ENCODE results near the gene ACOT4.
"Not testable (repeated sequence)": the region's sequence is repeated elsewhere in the genome, so short reads cannot be mapped to it uniquely, and the experiment has no call there.

Gene ACOT4

DNA sequence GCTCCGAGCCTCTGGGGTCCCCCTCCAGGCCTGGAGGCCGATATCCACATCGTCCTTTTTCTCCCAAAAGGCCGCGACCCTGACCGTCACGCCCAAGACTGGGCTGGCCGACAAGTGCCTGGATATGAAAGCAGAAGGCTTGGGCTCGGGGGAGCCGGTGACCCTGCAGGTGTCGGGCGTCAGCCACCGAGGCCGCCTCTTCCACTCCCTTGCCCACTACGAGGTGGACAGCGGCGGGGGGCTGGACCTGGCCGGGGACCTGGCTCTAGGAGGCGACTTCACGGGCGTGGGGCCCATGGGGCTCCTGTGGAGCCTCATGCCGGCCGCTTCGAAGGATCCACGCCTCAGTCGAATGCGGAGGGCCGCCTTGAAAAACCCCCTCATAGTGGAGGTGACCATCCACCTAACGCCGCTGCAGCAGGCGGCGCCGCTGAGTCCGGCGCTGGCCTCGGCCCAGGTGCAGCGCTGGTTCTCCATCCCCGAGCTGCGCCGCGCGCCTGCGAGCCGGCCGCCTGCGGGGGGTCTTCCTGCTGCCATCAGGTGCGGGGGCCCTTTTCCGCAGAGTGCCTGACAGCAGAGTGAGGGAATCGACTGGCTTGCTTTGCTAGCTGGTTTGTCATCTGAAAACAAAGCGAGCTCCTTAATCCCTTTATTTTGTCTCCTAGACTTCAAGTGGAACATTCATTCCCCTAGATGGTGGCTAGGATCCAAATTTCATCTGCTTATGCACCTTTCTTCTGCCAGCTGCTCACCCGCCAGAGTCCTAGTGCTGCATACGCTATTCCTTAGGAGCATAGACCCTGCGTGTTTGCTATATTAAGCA, 42.5 kb downstream of the ACOT4 start:
- H3K27ac ChIP-seq (ENCODE audit: low read length): peak overlapping the region; percentile 11
- H3K27me3 ChIP-seq (ENCODE audit: control insufficient read depth in 1 of 2, insufficient read depth in 2 of 2, low read length in 2 of 2): no peaks in the 10 kb centered on the region
- H3K9ac ChIP-seq (ENCODE audit: low read length in 2 of 2): peak overlapping the region; percentile 58 to 72
- no peaks in the 10 kb centered on the region for H3K9me3 ChIP-seq (ENCODE audit: control insufficient read depth in 2 of 2, low read length in 2 of 2)
- H3K36me3 ChIP-seq (ENCODE audit: control insufficient read depth in 2 of 2, insufficient read depth in 2 of 2, low read length in 2 of 2): no peaks in the 10 kb centered on the region
- H3K4me3 ChIP-seq (ENCODE audit: low read length in 2 of 2): peak overlapping the region; percentile 48 to 74
- peaks cover 10% of the 10 kb centered on the region for H3K4me1 ChIP-seq (ENCODE audit: control insufficient read depth, insufficient read depth, low read length)

GRCh38 chr14:73636355-73636754, 44.7 kb downstream of the ACOT4 start:
- not testable (repeated sequence) for H3K36me3 ChIP-seq (ENCODE audit: control insufficient read depth in 2 of 2, insufficient read depth in 2 of 2, low read length in 2 of 2); H3K4me3 ChIP-seq (ENCODE audit: low read length in 2 of 2); H3K4me1 ChIP-seq (ENCODE audit: control insufficient read depth, insufficient read depth, low read length); H3K27me3 ChIP-seq (ENCODE audit: control insufficient read depth in 1 of 2, insufficient read depth in 2 of 2, low read length in 2 of 2); H3K9me3 ChIP-seq (ENCODE audit: control insufficient read depth in 2 of 2, low read length in 2 of 2); H3K27ac ChIP-seq (ENCODE audit: low read length); H3K9ac ChIP-seq (ENCODE audit: low read length in 2 of 2)

GRCh38 chr14:73637830-73638229, 46.2 kb downstream of the ACOT4 start:
- no peaks in the 10 kb centered on the region for H3K36me3 ChIP-seq (ENCODE audit: control insufficient read depth in 2 of 2, insufficient read depth in 2 of 2, low read length in 2 of 2)
- H3K27me3 ChIP-seq (ENCODE audit: control insufficient read depth in 1 of 2, insufficient read depth in 2 of 2, low read length in 2 of 2): no peaks in the 10 kb centered on the region
- no peak overlapping the region for H3K27ac ChIP-seq (ENCODE audit: low read length)
- no peak overlapping the region for H3K4me3 ChIP-seq (ENCODE audit: low read length in 2 of 2)
- H3K9ac ChIP-seq (ENCODE audit: low read length in 2 of 2): no peak overlapping the region
- peaks cover 10% of the 10 kb centered on the region for H3K4me1 ChIP-seq (ENCODE audit: control insufficient read depth, insufficient read depth, low read length)
- H3K9me3 ChIP-seq (ENCODE audit: control insufficient read depth in 2 of 2, low read length in 2 of 2): no peaks in the 10 kb centered on the region

- H3K27me3 ChIP-seq (ENCODE audit: control insufficient read depth in 1 of 2, insufficient read depth in 2 of 2, low read length in 2 of 2): no peaks in the 10 kb centered on the region
- no peak overlapping the region for H3K4me3 ChIP-seq (ENCODE audit: low read length in 2 of 2)
- no peak overlapping the region for H3K27ac ChIP-seq (ENCODE audit: low read length)
- H3K9me3 ChIP-seq (ENCODE audit: control insufficient read depth in 2 of 2, low read length in 2 of 2): no peaks in the 10 kb centered on the region
- H3K36me3 ChIP-seq (ENCODE audit: control insufficient read depth in 2 of 2, insufficient read depth in 2 of 2, low read length in 2 of 2): no peaks in the 10 kb centered on the region
- H3K9ac ChIP-seq (ENCODE audit: low read length in 2 of 2): no peak overlapping the region
- H3K4me1 ChIP-seq (ENCODE audit: control insufficient read depth, insufficient read depth, low read length): peaks cover 12% of the 10 kb centered on the region
Measured at GRCh38 chr14:73640796-73641365, 49.2 kb downstream of the ACOT4 start.

DNA sequence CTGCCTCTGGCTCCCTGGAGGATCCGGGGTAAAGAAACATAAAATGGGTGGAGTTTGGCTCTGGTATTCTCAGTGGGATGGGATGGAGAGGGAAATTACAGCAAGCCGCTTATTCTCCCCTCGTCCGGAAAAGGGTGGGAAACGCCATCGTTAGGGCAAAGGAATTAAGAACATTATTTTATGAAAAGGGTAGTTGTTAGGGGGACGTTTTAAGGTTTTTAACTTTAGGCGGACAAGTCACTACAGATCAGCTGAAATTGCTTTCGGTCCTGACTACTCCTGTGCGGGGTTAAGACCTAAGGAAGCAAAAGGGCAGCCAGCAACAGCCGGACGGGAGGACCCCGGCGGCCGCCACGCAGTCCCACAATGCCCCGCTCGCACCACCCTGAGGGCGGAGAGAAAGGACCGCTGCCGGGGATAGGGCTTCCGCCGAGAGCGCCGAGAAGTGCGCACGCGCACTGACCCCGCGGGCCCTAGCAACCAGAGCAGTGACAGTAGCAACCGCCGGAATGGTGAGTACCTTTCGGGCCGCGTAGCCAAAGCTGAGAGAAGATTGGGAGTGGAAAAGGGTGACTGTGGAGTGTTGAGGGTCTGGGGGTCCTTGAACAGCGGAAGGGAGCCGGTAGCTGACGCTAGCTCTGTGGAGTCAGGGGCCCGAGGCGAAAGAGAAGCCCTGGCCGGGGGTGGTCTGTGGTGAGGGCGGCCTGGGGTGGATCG, 53.0 kb downstream of the ACOT4 start, which contains the start of gene DNAL1:
TSS of gene DNAL1 (plus strand) at position 456 of the 717 bp plus-strand sequence. CDS start at position 510, 54 bp downstream.
- H3K27ac ChIP-seq (ENCODE audit: low read length): peak within 1 kb of the TSS; percentile 88
- H3K9me3 ChIP-seq (ENCODE audit: control insufficient read depth in 2 of 2, low read length in 2 of 2): no peaks in the 10 kb centered on the region
- H3K4me1 ChIP-seq (ENCODE audit: control insufficient read depth, insufficient read depth, low read length): peaks cover 12% of the 10 kb centered on the region
- H3K36me3 ChIP-seq (ENCODE audit: control insufficient read depth in 2 of 2, insufficient read depth in 2 of 2, low read length in 2 of 2): no peaks in the 10 kb centered on the region
- H3K27me3 ChIP-seq (ENCODE audit: control insufficient read depth in 1 of 2, insufficient read depth in 2 of 2, low read length in 2 of 2): no peaks in the 10 kb centered on the region
- peak within 1 kb of the TSS; percentile 83 to 92 for H3K9ac ChIP-seq (ENCODE audit: low read length in 2 of 2)
- peak within 1 kb of the TSS; percentile 88 to 97 for H3K4me3 ChIP-seq (ENCODE audit: low read length in 2 of 2)

- H3K27ac ChIP-seq (ENCODE audit: low read length): peak overlapping the region; percentile 88
Measured at GRCh38 chr14:73645248-73645610, 53.6 kb downstream of the ACOT4 start.

More at GRCh38 chr14:73645248-73645610, 53.6 kb downstream of the ACOT4 start:
- Histone ChIP-seq H3K9me3 (ENCODE audit: control insufficient read depth in 2 of 2, low read length in 2 of 2) (no peaks in the 10 kb centered on the region), H3K27me3 (ENCODE audit: control insufficient read depth in 1 of 2, insufficient read depth in 2 of 2, low read length in 2 of 2) (no peaks in the 10 kb centered on the region), H3K36me3 (ENCODE audit: control insufficient read depth in 2 of 2, insufficient read depth in 2 of 2, low read length in 2 of 2) (no peaks in the 10 kb centered on the region), H3K9ac (ENCODE audit: low read length in 2 of 2) (peak overlapping the region; percentile 83 to 92), H3K4me1 (ENCODE audit: control insufficient read depth, insufficient read depth, low read length) (peaks cover 12% of the 10 kb centered on the region), H3K4me3 (ENCODE audit: low read length in 2 of 2) (peak overlapping the region; percentile 88 to 97)

Measured in stomach smooth muscle (tissue), 2 donors.